HG03097 (cell line): Measurements from ENCODE around the gene PLA2G4C.

ENCODE experiments used
- ATAC-seq: cut with Tn5 transposase; IDR thresholded peaks from one replicate; pipeline ENCODE4 v1.9.1; 2021; ENCODE audit not compliant: unreplicated experiment, low FRiP score

Gene PLA2G4C

DNA sequence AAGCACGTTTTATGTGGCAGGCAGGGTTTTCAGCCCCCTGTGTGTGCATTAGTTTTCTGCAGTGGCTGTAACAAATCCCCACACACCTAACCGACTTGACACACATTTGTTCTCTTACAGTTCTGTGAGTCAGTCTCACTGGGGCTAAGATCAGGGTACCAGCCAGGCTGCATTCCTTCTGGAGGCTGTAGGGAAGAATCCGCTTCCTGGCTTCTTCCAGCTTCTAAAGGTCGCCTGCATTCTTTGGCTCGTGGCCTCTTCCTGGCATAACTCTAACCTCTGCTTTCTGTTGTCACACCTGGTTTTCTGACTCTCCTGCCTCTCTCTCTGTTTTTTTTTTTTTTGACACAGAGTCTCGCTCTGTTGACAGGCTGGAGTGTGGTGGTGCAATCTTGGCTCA is 109.8 kb downstream of the PLA2G4C start:
- no peak for ATAC-seq

GRCh38 chr19:47998800-47999199 is 111.8 kb downstream of the PLA2G4C start:
- ATAC-seq: no peak
